Heart left ventricle (tissue), 16 donors: ENCODE data around the gene NR2F2. TPM values are rescaled to one million over a fixed set of nuclear protein-coding genes. Genes with fewer than 3 reads are reported as not detected.

ENCODE experiments used
- ATAC-seq, 4 donors: fragments of 200-7000 bp; cut with Tn5 transposase; one replicate each; pipeline ENCODE4 v1.9.1; 2020 to 2022; ENCODE audit warnings: moderate library complexity in 4 of 4, mild to moderate bottlenecking in 3 of 4, moderate number of reproducible peaks in 1 of 4
- DNase-seq, 5 donors: peaks; one replicate each; pipeline ENCODE4 v3.0.0-alpha.2; 2020
- H3K27ac ChIP-seq, 12 donors: fragments of 200-600 bp; sonication (generic) in 4 of 12; one replicate each; pipeline versions ENCODE4 v1.5.0 to v1.8.0; 2016 to 2022; ENCODE audit warnings: mild to moderate bottlenecking in 2 of 12
- H3K27me3 ChIP-seq, 9 donors: fragments of 200-600 bp; sonication (generic) in 2 of 9; one replicate each; pipeline versions ENCODE4 v1.5.1 to v1.8.0; 2016 to 2022; ENCODE audit warnings: mild to moderate bottlenecking in 3 of 9
- H3K36me3 ChIP-seq, 9 donors: fragments of 200-600 bp; sonication (generic) in 2 of 9; one replicate each; pipeline versions ENCODE4 v1.5.0 to v1.8.0; 2018 to 2022; ENCODE audit warnings: mild to moderate bottlenecking in 2 of 9
- H3K4me1 ChIP-seq, 12 donors: fragments of 200-600 bp; sonication (generic) in 4 of 12; one replicate each; pipeline versions ENCODE4 v1.5.0 to v1.8.0; 2016 to 2022; ENCODE audit warnings: mild to moderate bottlenecking in 3 of 12
- H3K4me3 ChIP-seq, 12 donors: fragments of 200-600 bp; sonication (generic) in 4 of 12; one replicate each; pipeline versions ENCODE4 v1.5.0 to v1.8.0; 2017 to 2022; ENCODE audit warnings: mild to moderate bottlenecking in 9 of 12, moderate library complexity in 4 of 12
- H3K9me3 ChIP-seq, 12 donors: fragments of 200-600 bp; sonication (generic) in 4 of 12; one replicate each; pipeline versions ENCODE4 v1.5.0 to v1.8.0; 2016 to 2022; ENCODE audit warnings: mild to moderate bottlenecking in 1 of 12
- CTCF ChIP-seq, 12 donors: fragments of 200-600 bp; sonication (generic) in 4 of 12; IDR thresholded peaks; one replicate each; pipeline versions ENCODE4 v1.5.0 to v1.8.0; 2018 to 2022; ENCODE audit warnings: antibody characterized with exemption in 12 of 12, mild to moderate bottlenecking in 5 of 12
- POLR2A ChIP-seq, 2 donors: fragments of 450-650 bp; IDR thresholded peaks; one replicate each; pipeline ENCODE4 v1.6.1; 2017; ENCODE audit warnings: antibody characterized with exemption in 2 of 2, mild to moderate bottlenecking in 2 of 2, moderate library complexity in 2 of 2
- WGBS, 4 donors: extraction: QIAGEN DNeasy Blood & Tissue Kit in 2 of 4; methylation state at CpG; one replicate each; pipeline versions ENCODE4 v1.1.5 to v1.1.7; 2013 to 2018; 5-methylcytosine and 5-hydroxymethylcytosine counted together
- intact Hi-C, 10 donors: fragments of 100-400 bp; cut with DNase I; formaldehyde crosslinking; loops; one replicate each; pipeline versions ENCODE4 v1.11.1 to v1.14.2; 2022
- polyA plus RNA-seq, 2 donors: library from polyadenylated mRNA; stranded (reverse); fragments of 200-250 nt; gene quantifications; one replicate each; pipeline ENCODE4 v1.2.3, GENCODE V29; 2013
- total RNA-seq, 9 donors: library from RNA; depleted of rRNA in 2 of 9; stranded (reverse); fragments of >200 nt in 2 of 9; fragmentation: NEBNext Ultra II Directional in 3 of 9; extraction: Animal tissue kit (Norgen Biotek cat#: 25700) in 3 of 9; gene quantifications; one replicate each; pipeline versions ENCODE4 v1.1.0 to v1.2.4, GENCODE V29; 2016 to 2023
- donor health status: ischemic (EF 13 %, LVEDD 7.1; RV severe dilation, severe dysfunction).
- donor health status: healthy with polysubstance abuse.
- donor health status: DM: no; HTN: yes; CAD: no.
- donor health status: DM: no; HTN: no; CAD: no.
- donor health status: ischemic (EF 25% LVEDD 6.9; RV normal size, moderate dysfunction).
- donor health status: ischemic (EF 25% LVEDD 5.7; RV mildly dilated, moderate dysfunction).
- donor health status: healthy.
- donor health status: DM: yes; HTN: yes; CAD: no.
- donor health status: ischemic (EF 35%, LVEDD 5.7; RV mildly dilated, moderate dysfunction).
- donor health status: nonischemic (EF 11% LVEDD 7.7; RV severe dilation, severe dysfunction).
- donor health status: DM: yes; HTN: yes; CAD: no.
- donor health status: PGD.
- donor health status: ischemic (EF 29% LVEDD 5.4; RV normal size, mild dysfunction).
- donor health status: nonischemic (EF 23%, LVEDD 6.1; RV moderate dilation, normal function).

NR2F2 gene
- total and polyA plus RNA-seq, 11 donors, result 11.8 to 22.4 (median 16.1) TPM

- intact Hi-C loops, result loop anchor here in 7 of 10 donors (5.0 to 10.0 kb wide), 4 partner anchors 735 to 1665 kb away; no protein-coding TSS in a partner anchor
Measured at GRCh38 chr15:96339619-96340347, 9.3 kb downstream of the NR2F2 start.

DNA sequence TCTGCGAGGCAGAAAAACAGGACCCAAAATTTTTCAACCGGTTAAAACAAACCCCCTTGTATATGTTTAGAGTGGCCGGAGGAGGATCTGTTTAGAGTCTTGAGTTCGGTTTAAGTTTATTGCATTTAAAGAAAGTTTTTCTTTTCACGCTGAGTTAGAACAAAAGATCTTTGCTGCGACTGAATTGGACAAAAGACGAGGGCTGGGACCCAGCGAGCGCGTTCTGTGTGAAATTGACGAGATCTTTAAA, 9.8 kb downstream of the NR2F2 start:
- H3K4me1 ChIP-seq, result peaks cover 0 to 33% (median 9%) of the 10 kb centered on the region in 12 donors
- H3K27me3 ChIP-seq, result peaks cover 0 to 85% (median 7%) of the 10 kb centered on the region in 9 donors
- peaks cover 0 to 23% (median 4%) of the 10 kb centered on the region in 9 donors for H3K36me3 ChIP-seq
- WGBS, 4 donors, result 4 to 6% (median 5%) methylated on average over 11 of the region's 11 CpGs
- peak overlapping the region; percentile 85 to 96 (median 92) for H3K27ac ChIP-seq
- TF ChIP-seq POLR2A (IDR thresholded peaks at IDR 0.05) (no peak), CTCF (IDR thresholded peaks at IDR 0.05) (no peak)
- no peaks in the 10 kb centered on the region for H3K9me3 ChIP-seq
- intact Hi-C loops, result loop anchor here in 7 of 10 donors (5.0 to 10.0 kb wide), 4 partner anchors 735 to 1665 kb away; no protein-coding TSS in a partner anchor
- no peak for DNase-seq
- H3K4me3 ChIP-seq, result peak overlapping the region; percentile 64 to 91 (median 72)
- no peak for ATAC-seq

More at GRCh38 chr15:96339619-96340347, 9.3 kb downstream of the NR2F2 start:
- TF ChIP-seq POLR2A (IDR thresholded peaks at IDR 0.05) (no peak), CTCF (IDR thresholded peaks at IDR 0.05) (no peak)
- H3K27me3 ChIP-seq, result peaks cover 0 to 85% (median 7%) of the 10 kb centered on the region in 9 donors
- H3K4me1 ChIP-seq, result peaks cover 0 to 28% (median 5%) of the 10 kb centered on the region in 12 donors
- H3K27ac ChIP-seq, result peak overlapping the region; percentile 85 to 96 (median 92)
- WGBS, 4 donors, result 20 to 28% (median 21%) methylated on average over 8 of the region's 8 CpGs
- H3K9me3 ChIP-seq, result no peaks in the 10 kb centered on the region
- ATAC-seq (no peak), DNase-seq (no peak)
- H3K4me3 ChIP-seq, result peak overlapping the region; percentile 64 to 91 (median 72)
- H3K36me3 ChIP-seq, result peaks cover 0 to 27% (median 6%) of the 10 kb centered on the region in 9 donors

DNA sequence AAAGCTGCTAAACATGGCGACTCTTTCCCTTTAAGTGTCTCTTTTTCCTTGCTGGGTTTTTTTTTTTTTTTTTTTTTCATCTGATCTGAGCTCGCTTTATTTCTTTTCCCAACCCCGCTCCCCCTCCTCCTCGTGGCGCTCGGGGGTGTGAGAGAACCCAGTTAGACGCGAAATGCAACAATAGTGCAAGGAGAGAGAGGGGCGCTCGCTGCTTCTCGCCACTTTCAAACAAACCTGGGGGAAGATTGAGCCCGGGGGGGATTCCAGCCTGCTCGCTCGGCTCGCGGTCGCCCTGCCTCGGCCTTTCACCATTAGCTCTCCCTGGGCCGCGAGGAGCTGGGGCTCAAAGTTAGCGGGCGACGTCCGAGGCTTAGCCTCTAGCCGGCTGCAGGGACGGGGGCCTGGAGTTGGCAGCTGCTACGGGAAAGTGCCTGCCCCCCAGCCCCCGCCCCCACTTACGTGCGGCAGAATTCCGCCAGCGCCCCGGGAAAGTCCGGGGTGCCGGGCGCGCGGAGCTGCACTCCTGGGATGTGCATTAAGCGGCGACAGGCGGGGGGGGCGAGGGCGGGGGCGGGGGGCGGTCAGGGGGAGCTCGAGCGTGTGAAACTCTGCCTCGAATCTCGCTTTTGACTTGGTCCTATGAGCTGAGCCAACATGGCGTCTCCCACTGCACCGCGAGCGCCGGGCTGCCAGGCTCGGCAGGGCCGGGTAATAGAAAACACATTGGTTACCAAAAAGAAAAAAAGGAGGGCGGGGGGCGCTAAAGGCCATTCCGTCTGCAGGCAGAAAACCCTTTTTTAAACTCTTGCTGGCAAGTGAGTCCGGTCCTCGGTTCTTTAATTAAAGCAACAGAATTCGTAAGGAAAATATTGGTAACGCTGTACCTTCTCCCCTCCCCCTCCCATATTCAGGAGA, 10.4 kb downstream of the NR2F2 start:
- 0 to 4% (median 2%) methylated on average over 55 to 63 of the region's 63 CpGs for WGBS, 4 donors
- ATAC-seq, result peak; percentile 35 to 61 (median 54)
- peak overlapping the region; percentile 64 to 91 (median 72) for H3K4me3 ChIP-seq
- H3K9me3 ChIP-seq, result no peaks in the 10 kb centered on the region
- H3K27ac ChIP-seq, result peak overlapping the region; percentile 85 to 96 (median 92)
- peaks cover 0 to 85% (median 7%) of the 10 kb centered on the region in 9 donors for H3K27me3 ChIP-seq
- peak in 4 of 5 donors; percentile 44 to 68 (median 54) for DNase-seq
- no peak for TF ChIP-seq CTCF (IDR thresholded peaks at IDR 0.05)
- TF ChIP-seq POLR2A (IDR thresholded peaks at IDR 0.05), result no peak
- intact Hi-C loops, result loop anchor here in 7 of 10 donors (5.0 to 10.0 kb wide), 4 partner anchors 736 to 1666 kb away; no protein-coding TSS in a partner anchor
- peaks cover 0 to 17% (median 0%) of the 10 kb centered on the region in 9 donors for H3K36me3 ChIP-seq
- peaks cover 0 to 37% (median 11%) of the 10 kb centered on the region in 12 donors for H3K4me1 ChIP-seq
